ENCODE measurements around the gene TWIST2.

DNA sequence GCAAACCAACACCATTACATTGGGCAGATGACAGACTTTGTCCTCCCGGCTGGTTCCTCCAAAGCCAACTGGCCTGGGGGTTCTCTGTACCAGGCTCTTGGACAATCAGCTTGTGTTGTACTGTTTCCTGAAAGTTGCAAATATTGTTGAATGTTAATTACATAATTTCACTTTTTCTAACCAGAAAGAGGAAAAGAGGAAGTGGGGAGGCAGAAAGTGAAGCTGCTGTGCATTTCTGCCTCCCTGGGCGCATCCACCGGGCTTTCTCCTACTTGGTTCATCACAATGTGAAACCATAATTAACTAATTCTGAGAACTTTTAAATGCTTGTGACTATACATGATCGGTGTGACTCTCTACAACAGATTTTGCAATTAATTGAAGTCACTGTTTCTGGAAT lies 10.1 kb downstream of the TWIST2 start:
- TF ChIP-seq TSC22D4 (tag; IDR thresholded peaks at IDR 0.05), result no peak
- no peak for TF ChIP-seq ZNF274 (IDR thresholded peaks at IDR 0.05; ENCODE audit: borderline replicate concordance, low read depth, low read length)
- TF ChIP-seq, protein P1, sequence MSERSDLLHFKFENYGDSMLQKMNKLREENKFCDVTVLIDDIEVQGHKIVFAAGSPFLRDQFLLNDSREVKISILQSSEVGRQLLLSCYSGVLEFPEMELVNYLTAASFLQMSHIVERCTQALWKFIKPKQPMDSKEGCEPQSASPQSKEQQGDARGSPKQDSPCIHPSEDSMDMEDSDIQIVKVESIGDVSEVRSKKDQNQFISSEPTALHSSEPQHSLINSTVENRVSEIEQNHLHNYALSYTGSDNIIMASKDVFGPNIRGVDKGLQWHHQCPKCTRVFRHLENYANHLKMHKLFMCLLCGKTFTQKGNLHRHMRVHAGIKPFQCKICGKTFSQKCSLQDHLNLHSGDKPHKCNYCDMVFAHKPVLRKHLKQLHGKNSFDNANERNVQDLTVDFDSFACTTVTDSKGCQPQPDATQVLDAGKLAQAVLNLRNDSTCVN (CRISPR knock-in tag; IDR thresholded peaks at IDR 0.05), result no peak
- no peak for TF ChIP-seq KAT7 (CRISPR knock-in tag; IDR thresholded peaks at IDR 0.05; ENCODE audit: borderline replicate concordance)

Data from K562 (cell line).